Measurements from ENCODE around the gene GCK. TPM values are rescaled to one million over a fixed set of nuclear protein-coding genes. Genes with fewer than 3 reads are reported as not detected.

GCK gene
- total RNA-seq, 3 donors from 2014 or later (not counting 1 experiment from before 2014, with no cell fraction given) = not detected

- H3K27ac Mint-ChIP-seq = no peak overlapping the region
- Histone ChIP-seq H3K27ac (ENCODE audit: low read length) (no peak overlapping the region), H3K27me3 (ENCODE audit: control insufficient read depth, insufficient read depth, low read length) (no peaks in the 10 kb centered on the region), H3K9me3 (ENCODE audit: control insufficient read depth, insufficient read depth, low read length) (no peaks in the 10 kb centered on the region), H3K4me1 (ENCODE audit: control insufficient read depth, insufficient read depth, low read length) (no peaks in the 10 kb centered on the region), H3K4me3 (ENCODE audit: low read length) (no peak overlapping the region), H3K36me3 (ENCODE audit: control insufficient read depth, insufficient read depth, low read length) (no peaks in the 10 kb centered on the region)
- no peaks in the 10 kb centered on the region for H3K4me1 Mint-ChIP-seq
- intact Hi-C loops (cut with micrococcal nuclease) = no loop called here
- H3K9me3 Mint-ChIP-seq = no peaks in the 10 kb centered on the region
- DNase-seq (no peak), ATAC-seq (no peak)
- 90% methylated on average over 11 of the region's 11 CpGs for WGBS (ENCODE audit: insufficient coverage)
- H3K4me3 Mint-ChIP-seq = no peak overlapping the region
- H3K27me3 Mint-ChIP-seq (ENCODE audit: low read depth in 2 of 2) = peaks cover 0 to 5% of the 10 kb centered on the region in 2 donors
- TF ChIP-seq CTCF (IDR thresholded peaks at IDR 0.05) = no peak
- H3K36me3 Mint-ChIP-seq = no peaks in the 10 kb centered on the region
Observed at GRCh38 chr7:44229546-44230105, 40.4 kb upstream of the GCK start.

GRCh38 chr7:44228571-44229350, 39.5 kb upstream of the GCK start:
- no peak overlapping the region for H3K27ac Mint-ChIP-seq
- no peaks in the 10 kb centered on the region for H3K9me3 Mint-ChIP-seq
- H3K4me3 ChIP-seq (ENCODE audit: low read length) = no peak overlapping the region
- H3K36me3 ChIP-seq (ENCODE audit: control insufficient read depth, insufficient read depth, low read length) = no peaks in the 10 kb centered on the region
- no peaks in the 10 kb centered on the region for H3K9me3 ChIP-seq (ENCODE audit: control insufficient read depth, insufficient read depth, low read length)
- 89% methylated on average over 29 of the region's 29 CpGs for WGBS (ENCODE audit: insufficient coverage)
- H3K27me3 ChIP-seq (ENCODE audit: control insufficient read depth, insufficient read depth, low read length) = no peaks in the 10 kb centered on the region
- ATAC-seq (no peak), DNase-seq (no peak)
- H3K4me1 ChIP-seq (ENCODE audit: control insufficient read depth, insufficient read depth, low read length) = no peaks in the 10 kb centered on the region
- no peaks in the 10 kb centered on the region for H3K36me3 Mint-ChIP-seq
- no peaks in the 10 kb centered on the region for H3K4me1 Mint-ChIP-seq
- H3K4me3 Mint-ChIP-seq = no peak overlapping the region
- H3K27me3 Mint-ChIP-seq (ENCODE audit: low read depth in 2 of 2) = peaks cover 0 to 5% of the 10 kb centered on the region in 2 donors
- TF ChIP-seq CTCF (IDR thresholded peaks at IDR 0.05) = no peak
- no peak overlapping the region for H3K27ac ChIP-seq (ENCODE audit: low read length)
- intact Hi-C loops (cut with micrococcal nuclease) = no loop called here

GRCh38 chr7:44227911-44228310, 38.7 kb upstream of the GCK start:
- no peak for TF ChIP-seq CTCF (IDR thresholded peaks at IDR 0.05)
- no peaks in the 10 kb centered on the region for H3K4me1 ChIP-seq (ENCODE audit: control insufficient read depth, insufficient read depth, low read length)
- intact Hi-C loops (cut with micrococcal nuclease) = no loop called here
- DNase-seq (no peak), ATAC-seq (no peak)
- no peak overlapping the region for H3K27ac ChIP-seq (ENCODE audit: low read length)
- Mint-ChIP-seq H3K4me1 (no peaks in the 10 kb centered on the region), H3K9me3 (no peaks in the 10 kb centered on the region), H3K27ac (no peak overlapping the region), H3K4me3 (no peak overlapping the region), H3K36me3 (no peaks in the 10 kb centered on the region), H3K27me3 (ENCODE audit: low read depth in 2 of 2) (peaks cover 0 to 5% of the 10 kb centered on the region in 2 donors)
- H3K9me3 ChIP-seq (ENCODE audit: control insufficient read depth, insufficient read depth, low read length) = no peaks in the 10 kb centered on the region
- no peaks in the 10 kb centered on the region for H3K36me3 ChIP-seq (ENCODE audit: control insufficient read depth, insufficient read depth, low read length)
- WGBS (ENCODE audit: insufficient coverage) = 85% methylated on average over 14 of the region's 14 CpGs
- no peaks in the 10 kb centered on the region for H3K27me3 ChIP-seq (ENCODE audit: control insufficient read depth, insufficient read depth, low read length)
- H3K4me3 ChIP-seq (ENCODE audit: low read length) = no peak overlapping the region
